HUDEP-2 (cell line): Measurements from ENCODE around the gene ZNF396.

Source experiments
- DNase-seq, 76 experiments: peaks; one replicate each; lab custom pipeline; 2025; ENCODE audit not compliant: unreplicated experiment in 76 of 76; lab: John Stamatoyannopoulos, UW

Gene ZNF396

GRCh38 chr18:35343488-35343935, 33.6 kb downstream of the ZNF396 start:
- DNase-seq: no peak

- no peak for DNase-seq
These were observed 39.9 kb downstream of the ZNF396 start for GRCh38 chr18:35337286-35337685.

GRCh38 chr18:35335866-35336265, 41.3 kb downstream of the ZNF396 start:
- no peak for DNase-seq

- DNase-seq: no peak
These were observed 42.3 kb downstream of the ZNF396 start for GRCh38 chr18:35334821-35335220.

GRCh38 chr18:35334212-35334611, 42.9 kb downstream of the ZNF396 start:
- peak in 3 of 76 experiments; percentile 4 to 22 (median 13) for DNase-seq

GRCh38 chr18:35331367-35332087, 45.6 kb downstream of the ZNF396 start:
- no peak for DNase-seq

- DNase-seq: no peak
These were observed 48.3 kb downstream of the ZNF396 start for GRCh38 chr18:35328868-35329267.

GRCh38 chr18:35326695-35327387, 50.3 kb downstream of the ZNF396 start:
- no peak for DNase-seq

- no peak for DNase-seq
These were observed 52.0 kb downstream of the ZNF396 start for GRCh38 chr18:35324926-35325655.

- no peak for DNase-seq
These were observed 54.4 kb downstream of the ZNF396 start for GRCh38 chr18:35322486-35323458.
